ENCODE measurements around the gene IPO13. TPM values are rescaled to one million over a fixed set of nuclear protein-coding genes. Genes with fewer than 3 reads are reported as not detected.
A peak's percentile ranks its signal among the peaks of the same experiment; 100 is the strongest.

Gene IPO13
- polyA plus RNA-seq, 3 donors = 36.9 to 43.5 (median 41.8) TPM

GRCh38 chr1:43994794-43995790 is 48.3 kb downstream of the IPO13 start:
- DNase-seq (ENCODE audit: extremely low read depth in 1 of 11, low read depth in 9 of 11, low spot score in 4 of 11) = no peak

- no peak for DNase-seq (ENCODE audit: extremely low read depth in 1 of 11, low read depth in 9 of 11, low spot score in 4 of 11)
Measured at GRCh38 chr1:43995984-43996732, 49.4 kb downstream of the IPO13 start.

GRCh38 chr1:43996733-43997115 is 50.0 kb downstream of the IPO13 start:
- DNase-seq (ENCODE audit: extremely low read depth in 1 of 11, low read depth in 9 of 11, low spot score in 4 of 11) = no peak

DNA sequence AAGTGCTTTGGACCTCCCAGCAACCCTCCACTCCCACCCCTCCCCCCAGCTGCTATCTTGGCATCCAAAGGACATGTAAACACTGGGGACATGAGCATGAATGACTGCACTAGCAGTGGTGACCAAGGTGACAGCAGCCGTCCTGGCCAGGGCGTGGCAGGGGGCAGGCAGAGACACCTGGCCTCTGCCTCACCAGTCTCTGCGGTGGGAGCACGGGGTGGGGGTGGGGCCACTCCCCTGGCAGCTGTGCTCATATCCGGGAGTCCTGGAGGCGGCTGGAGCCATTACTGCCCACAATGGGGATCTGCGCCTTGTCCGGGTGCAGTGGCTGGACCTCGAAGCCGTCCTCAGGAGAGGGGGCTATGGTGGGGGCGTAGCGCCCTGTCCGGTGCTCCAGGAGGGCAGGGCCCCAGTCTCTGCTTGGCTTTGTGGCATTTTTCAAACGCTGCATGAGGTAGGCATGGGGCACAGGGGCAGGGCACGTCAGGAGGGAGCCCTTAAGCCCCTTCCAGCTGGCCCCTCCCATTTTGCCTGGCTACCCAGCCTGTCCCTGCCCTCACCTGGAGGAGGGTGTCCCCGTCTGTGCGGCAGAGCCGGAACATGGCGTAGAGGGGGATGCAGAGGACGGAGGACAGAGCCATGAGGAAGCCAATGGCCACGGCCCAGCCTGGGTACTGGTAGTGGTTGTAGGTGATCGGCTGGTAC is 50.7 kb downstream of the IPO13 start:
- no peak for DNase-seq (ENCODE audit: extremely low read depth in 1 of 11, low read depth in 9 of 11, low spot score in 4 of 11)

DNA sequence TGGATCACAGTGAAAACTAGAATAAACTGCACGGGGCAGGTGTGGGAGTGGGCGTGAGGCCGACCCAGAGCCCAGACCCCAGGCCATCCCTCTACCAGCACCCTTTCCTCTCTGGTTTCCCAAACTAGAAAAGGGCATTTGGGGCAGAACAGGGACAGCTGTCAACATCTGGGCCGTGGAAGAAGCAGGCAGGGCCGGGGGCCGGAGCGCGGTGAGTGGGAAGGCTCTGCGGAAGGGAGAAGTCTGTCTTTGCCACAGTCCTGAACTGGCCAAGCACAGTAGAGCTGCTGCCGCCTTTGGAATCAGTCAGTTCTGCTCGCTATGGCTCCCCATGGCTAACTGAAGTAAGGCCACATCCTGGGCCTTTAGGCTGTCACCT is 51.2 kb downstream of the IPO13 start:
- DNase-seq (ENCODE audit: extremely low read depth in 1 of 11, low read depth in 9 of 11, low spot score in 4 of 11) = no peak

DNA sequence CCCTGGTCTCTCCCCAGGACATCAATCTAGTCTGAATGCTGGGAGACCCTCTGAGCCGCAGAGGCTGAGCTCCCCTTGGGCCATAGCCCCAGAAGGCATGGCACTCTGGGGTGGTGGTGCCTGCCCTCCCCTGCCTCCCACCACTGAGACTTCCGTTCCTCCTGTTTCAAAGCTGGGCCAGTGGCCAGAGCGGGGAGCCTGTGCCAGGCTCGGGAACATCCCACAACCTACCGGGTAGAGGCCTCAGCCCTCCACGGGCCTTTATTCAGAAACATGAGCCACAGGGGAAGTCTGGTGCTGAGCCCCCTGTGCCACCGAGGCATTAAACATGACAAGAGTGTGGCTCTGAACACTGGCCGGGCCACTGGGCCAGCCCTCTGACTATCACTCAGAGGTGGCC is 52.7 kb downstream of the IPO13 start:
- no peak for DNase-seq (ENCODE audit: extremely low read depth in 1 of 11, low read depth in 9 of 11, low spot score in 4 of 11)

DNA sequence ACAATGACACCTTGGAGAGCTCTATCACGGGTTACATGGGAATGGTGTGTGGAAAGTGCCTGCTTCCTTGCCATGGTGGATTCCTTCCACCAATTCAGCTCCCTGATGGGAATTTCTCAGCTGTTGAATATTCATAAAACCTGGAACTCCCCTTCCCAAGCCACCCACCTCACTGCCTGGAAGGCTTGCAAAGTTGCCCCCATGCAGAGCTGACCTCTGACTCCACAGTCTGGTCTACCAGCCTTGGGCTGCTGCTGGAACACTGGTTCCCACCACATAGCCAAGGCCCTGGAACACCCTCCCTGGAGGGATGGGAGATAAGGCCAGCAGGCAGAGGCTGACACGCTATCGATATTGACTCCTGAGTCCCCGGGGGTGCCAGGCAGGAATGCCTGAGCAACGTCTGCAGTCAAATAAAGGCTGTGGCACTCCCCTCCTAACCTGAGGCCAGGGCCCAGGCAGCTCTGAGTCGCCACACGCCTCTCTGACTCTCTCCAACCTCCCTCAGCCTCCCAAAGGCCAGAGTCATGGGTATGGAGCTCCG is 53.4 kb downstream of the IPO13 start:
- no peak for DNase-seq (ENCODE audit: extremely low read depth in 1 of 11, low read depth in 9 of 11, low spot score in 4 of 11)

DNA sequence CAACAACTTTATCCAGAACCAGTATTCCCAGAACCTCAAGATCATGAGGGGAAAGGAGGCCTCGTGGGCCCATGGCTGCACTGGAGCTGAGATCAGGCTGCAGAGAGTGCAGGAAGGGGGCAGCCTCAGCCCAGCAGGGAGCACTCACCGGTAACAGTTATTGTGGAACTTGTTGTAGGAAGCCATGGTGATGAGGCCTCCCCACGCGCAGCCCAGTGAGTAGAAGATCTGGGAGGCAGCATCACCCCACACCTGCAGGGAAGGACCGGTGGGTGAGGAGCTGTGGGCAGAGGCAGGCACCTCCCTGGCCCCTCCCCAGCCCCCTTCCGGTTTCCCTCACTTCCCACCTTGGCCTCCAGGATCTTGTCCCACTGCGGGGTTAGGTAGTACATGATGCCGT is 55.4 kb downstream of the IPO13 start:
- no peak for DNase-seq (ENCODE audit: extremely low read depth in 1 of 11, low read depth in 9 of 11, low spot score in 4 of 11)

GRCh38 chr1:44002606-44003157 is 55.9 kb downstream of the IPO13 start:
- no peak for DNase-seq (ENCODE audit: extremely low read depth in 1 of 11, low read depth in 9 of 11, low spot score in 4 of 11)

DNA sequence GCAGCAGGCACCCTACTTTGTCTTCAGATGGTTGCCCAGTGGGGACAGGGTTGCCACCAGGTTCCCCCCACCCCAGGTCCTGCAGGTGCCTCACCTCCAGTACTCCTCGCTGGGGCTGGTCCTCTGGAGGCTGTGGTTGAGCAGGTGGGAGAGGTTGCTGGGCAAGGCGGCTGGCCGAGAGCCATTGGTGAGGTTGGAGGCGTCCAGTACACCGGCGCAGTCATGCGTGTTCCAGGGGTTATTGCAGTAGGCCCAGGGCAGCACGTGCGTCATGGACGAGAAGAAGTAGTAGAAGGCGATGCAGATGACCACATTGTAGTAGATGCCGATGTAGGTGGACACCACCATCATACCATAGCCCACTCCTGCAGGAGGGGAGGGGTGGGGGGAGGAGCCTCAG is 61.5 kb downstream of the IPO13 start:
- no peak for DNase-seq (ENCODE audit: extremely low read depth in 1 of 11, low read depth in 9 of 11, low spot score in 4 of 11)

- DNase-seq (ENCODE audit: extremely low read depth in 1 of 11, low read depth in 9 of 11, low spot score in 4 of 11) = no peak
Measured at GRCh38 chr1:44010935-44011471, 64.3 kb downstream of the IPO13 start.

DNA sequence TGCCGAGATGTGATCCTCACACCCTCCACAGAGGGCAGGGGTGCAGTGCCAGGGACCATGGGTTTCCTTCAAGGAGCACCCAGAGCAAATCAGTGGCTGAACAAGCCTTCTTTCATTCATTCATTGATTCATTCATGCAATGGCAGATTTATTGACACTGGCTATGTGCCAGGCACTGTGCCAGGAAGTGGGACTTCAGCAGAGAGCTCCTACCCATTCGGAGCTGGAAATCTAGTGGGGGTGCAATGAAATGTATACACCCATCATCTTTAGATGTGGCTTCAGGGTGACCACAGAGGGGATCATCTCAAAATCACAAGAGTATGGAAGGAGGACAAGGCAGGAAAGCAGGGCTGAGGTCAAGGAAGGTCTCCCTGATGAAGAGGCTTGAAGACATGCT is 65.7 kb downstream of the IPO13 start:
- DNase-seq (ENCODE audit: extremely low read depth in 1 of 11, low read depth in 9 of 11, low spot score in 4 of 11) = no peak

GRCh38 chr1:44012941-44013609 is 66.3 kb downstream of the IPO13 start:
- peak in 1 of 11 donors; percentile 40 for DNase-seq (ENCODE audit: extremely low read depth in 1 of 11, low read depth in 9 of 11, low spot score in 4 of 11)

- no peak for DNase-seq (ENCODE audit: extremely low read depth in 1 of 11, low read depth in 9 of 11, low spot score in 4 of 11)
Measured at GRCh38 chr1:44013949-44014348, 67.2 kb downstream of the IPO13 start.

DNA sequence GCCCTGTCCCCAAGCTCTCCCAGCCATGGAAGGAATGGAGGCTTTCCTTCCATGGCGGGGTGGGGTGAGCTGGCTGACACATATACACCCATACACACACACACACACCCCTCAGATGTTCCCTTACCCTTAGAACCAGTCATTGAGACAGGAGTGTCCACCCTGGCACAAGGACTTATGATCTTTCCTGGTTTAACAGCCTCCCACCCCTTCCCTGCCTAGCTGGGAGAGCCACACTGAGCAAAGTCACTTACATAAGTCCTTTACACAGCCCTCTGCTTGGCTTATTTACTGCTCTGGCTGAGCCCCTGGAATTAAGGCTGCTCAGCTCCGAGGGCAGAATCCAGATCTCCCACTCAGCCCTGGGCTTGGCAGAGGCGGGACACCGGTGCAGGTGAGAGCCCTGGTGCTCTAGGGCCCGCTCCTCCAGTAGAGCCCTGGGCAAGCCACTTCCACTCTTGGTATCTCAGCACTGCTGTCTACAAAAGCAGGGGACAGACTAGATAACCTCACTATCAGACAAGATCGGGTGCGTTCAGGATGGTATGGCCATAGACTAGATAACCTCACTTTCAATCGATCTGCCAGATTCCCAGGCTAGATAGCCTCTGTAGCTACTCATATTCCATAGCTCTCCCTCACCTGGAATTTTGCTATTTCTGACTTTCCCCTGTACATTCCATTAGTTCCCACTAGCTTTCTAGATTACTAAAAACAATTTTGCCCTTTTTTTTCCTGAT is 67.8 kb downstream of the IPO13 start:
- DNase-seq (ENCODE audit: extremely low read depth in 1 of 11, low read depth in 9 of 11, low spot score in 4 of 11) = no peak

DNA sequence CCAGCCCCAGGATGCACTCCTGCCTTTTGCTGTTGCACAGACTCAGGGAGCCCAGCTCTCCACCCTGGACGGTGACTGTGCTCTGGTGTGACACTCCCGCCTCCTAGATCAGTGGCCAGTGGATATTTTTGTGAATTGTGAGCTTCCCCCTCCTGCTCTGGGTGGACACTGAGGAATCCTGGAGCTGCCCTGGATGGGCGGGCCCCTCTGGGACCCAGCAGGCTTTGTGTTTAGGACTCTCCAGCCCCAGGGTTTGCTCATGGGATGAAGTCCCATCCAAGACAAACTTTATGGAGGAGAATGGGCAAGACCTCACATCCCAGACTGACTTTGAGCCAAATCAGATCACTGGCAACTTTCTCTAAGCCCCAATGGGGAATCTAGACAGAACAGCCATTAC is 68.5 kb downstream of the IPO13 start:
- no peak for DNase-seq (ENCODE audit: extremely low read depth in 1 of 11, low read depth in 9 of 11, low spot score in 4 of 11)

GRCh38 chr1:44016041-44016889 is 69.5 kb downstream of the IPO13 start:
- no peak for DNase-seq (ENCODE audit: extremely low read depth in 1 of 11, low read depth in 9 of 11, low spot score in 4 of 11)
